ENCODE data around the gene HOXD13. TPM values are rescaled to one million over a fixed set of nuclear protein-coding genes. Genes with fewer than 3 reads are reported as not detected.

The HOXD13 gene
- total RNA-seq, 1 donor from 2014 or later: not detected

GRCh38 chr2:176105078-176105729, 12.7 kb downstream of the HOXD13 start:
- DNase-seq (ENCODE audit: low spot score): no peak
- ATAC-seq: no peak

GRCh38 chr2:176105730-176106580, 13.4 kb downstream of the HOXD13 start:
- ATAC-seq (no peak), DNase-seq (ENCODE audit: low spot score) (no peak)

DNA sequence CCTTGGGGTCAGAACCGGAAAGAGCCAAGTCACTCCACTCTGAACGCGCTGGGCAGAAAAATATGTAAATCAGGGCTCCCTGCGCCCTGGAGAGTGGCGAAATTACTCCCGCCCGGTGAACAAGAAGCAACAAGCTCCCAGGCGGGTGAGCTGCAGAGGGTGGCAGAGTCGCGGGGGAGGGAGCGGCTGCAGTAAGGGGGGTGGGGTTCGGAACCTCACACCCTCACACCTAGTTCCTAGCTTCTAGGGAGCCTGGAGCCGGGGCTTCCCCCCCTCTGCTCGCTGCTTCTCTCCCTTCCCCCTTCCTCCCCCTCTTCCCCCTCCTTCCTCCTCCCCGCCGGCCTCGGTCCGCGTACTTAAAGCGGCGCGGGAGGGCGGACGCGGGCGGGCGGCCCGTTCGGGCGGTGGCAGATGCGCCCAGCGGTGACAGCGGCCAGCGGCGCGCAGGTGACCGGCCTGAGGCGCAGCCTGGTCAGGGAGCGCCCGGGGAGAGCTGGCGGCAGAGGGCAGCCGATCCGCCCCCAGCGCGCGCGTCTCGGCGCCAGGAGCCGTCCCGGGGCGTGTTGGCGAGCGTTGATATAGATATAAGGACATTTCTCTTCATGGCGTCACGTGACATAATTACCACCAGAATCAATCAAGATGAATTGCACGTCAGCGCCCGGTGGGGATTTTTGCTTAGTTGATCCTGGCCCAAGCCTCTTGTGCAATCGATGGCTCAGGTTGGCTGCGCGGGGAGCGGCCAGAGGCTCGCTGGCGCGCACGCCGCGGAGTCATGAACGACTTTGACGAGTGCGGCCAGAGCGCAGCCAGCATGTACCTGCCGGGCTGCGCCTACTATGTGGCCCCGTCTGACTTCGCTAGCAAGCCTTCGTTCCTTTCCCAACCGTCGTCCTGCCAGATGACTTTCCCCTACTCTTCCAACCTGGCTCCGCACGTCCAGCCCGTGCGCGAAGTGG, 14.3 kb downstream of the HOXD13 start, which contains the start of gene HOXD11:
Gene HOXD11, plus strand, starts transcription at position 700 of the 959 bp plus-strand sequence. Its CDS starts 76 bp downstream, at position 776.
- ATAC-seq: peak; percentile 82

DNA sequence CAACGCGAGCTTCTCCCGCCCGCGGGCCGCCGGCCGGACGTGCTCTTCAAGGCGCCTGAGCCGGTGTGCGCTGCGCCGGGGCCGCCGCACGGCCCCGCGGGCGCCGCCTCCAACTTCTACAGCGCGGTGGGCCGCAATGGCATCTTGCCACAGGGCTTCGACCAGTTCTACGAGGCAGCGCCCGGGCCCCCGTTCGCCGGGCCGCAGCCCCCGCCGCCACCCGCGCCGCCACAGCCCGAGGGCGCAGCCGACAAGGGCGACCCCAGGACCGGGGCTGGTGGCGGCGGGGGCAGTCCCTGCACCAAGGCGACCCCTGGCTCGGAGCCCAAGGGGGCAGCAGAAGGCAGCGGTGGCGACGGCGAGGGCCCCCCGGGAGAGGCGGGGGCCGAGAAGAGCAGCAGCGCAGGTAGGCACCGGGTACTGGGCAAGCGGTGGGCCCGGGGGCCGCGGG, 15.2 kb downstream of the HOXD13 start:
- ATAC-seq (no peak), DNase-seq (ENCODE audit: low spot score) (no peak)

More for the DNA sequence above, 14.3 kb downstream of the HOXD13 start, which contains the start of gene HOXD11:
- peak; percentile 67 for DNase-seq (ENCODE audit: low spot score)

- ATAC-seq (no peak), DNase-seq (ENCODE audit: low spot score) (no peak)
These were observed 16.8 kb downstream of the HOXD13 start for GRCh38 chr2:176109192-176109901.

GRCh38 chr2:176109946-176110345, 17.4 kb downstream of the HOXD13 start:
- ATAC-seq (no peak), DNase-seq (ENCODE audit: low spot score) (no peak)

DNA sequence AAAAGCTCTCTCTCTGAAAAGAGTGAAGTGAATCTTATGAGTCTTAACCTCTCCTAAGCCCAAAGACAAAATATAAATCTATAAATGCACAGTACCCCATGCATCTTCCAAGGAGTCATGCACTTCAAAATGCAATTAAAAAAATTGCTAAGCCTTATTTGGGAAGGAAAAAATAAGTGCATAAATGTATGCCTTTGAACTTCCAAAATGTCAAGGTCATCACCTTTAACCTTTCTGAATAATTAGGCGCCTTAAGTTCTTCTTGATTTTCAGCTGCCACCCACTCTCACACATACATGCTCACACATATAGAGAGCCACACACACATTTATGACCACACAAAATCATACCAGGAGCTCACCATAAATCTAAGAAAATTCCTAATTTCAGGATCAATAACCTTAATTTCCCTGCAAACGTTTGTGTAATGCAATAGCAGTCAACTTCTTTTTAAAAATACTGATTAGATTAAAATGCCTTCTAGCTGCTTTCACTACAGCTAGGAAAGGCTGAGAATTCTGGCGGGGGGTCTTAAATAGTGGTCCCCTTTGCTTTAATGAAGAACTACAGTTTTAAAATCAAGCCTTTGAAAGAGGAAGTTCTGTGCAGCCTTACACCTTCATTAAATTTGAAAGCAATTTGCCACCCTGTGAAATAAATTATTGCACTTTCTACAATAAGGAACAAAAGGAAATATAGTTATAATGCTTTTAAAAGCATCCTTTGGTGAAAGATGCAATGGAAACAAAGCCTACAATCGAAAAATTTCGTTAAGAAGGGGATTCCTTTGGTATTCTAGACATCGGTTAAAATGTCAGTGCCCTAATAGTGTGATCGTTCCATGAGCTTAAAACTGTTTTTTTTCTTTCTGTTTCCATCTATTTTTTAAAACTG, 18.1 kb downstream of the HOXD13 start:
- ATAC-seq (no peak), DNase-seq (ENCODE audit: low spot score) (no peak)

- no peak for DNase-seq (ENCODE audit: low spot score)
- peak; percentile 60 for ATAC-seq
These were observed 18.8 kb downstream of the HOXD13 start for GRCh38 chr2:176111309-176111663.

- ATAC-seq (no peak), DNase-seq (ENCODE audit: low spot score) (no peak)
These were observed 19.4 kb downstream of the HOXD13 start for GRCh38 chr2:176111846-176112374.

GRCh38 chr2:176112375-176113302, 20.1 kb downstream of the HOXD13 start:
- DNase-seq (ENCODE audit: low spot score): no peak
- no peak for ATAC-seq

GRCh38 chr2:176114120-176114929, 21.8 kb downstream of the HOXD13 start:
- ATAC-seq (no peak), DNase-seq (ENCODE audit: low spot score) (no peak)

DNA sequence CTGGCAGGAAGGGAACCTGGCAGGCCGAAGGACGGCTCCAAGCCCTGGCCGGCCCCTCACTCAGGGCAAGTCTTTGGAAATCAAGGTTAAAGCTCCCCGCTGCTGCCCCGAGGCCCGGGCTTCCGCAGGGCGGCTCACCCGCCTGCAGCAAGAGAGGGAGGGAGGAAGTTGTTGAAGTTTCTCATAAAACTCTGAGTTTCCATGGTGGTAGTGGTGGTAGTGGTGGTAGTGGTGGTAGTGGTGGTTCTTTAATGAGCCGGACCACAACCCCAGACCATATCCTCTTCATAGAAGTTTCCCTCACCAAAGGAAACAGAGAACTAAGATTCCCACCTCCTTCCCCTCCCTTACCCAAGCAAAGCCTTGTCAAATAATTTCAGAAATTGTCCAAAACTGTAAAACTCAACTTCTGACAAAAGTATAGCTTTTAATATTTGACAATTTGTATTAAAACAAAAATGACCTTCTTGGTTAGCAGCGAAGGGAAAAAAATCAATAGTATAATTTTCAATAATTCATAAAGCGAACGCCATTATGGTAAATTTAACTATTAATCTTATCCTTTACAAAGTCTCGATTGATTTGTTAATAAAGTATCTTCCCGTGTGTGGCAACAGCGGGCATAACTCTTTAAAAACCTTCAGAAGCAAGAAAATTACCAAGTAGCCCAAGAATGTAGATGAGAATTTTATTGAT, 22.6 kb downstream of the HOXD13 start:
- DNase-seq (ENCODE audit: low spot score) (no peak), ATAC-seq (no peak)

- DNase-seq (ENCODE audit: low spot score) (no peak), ATAC-seq (peak; percentile 24)
These were observed 23.6 kb downstream of the HOXD13 start, which contains the start of gene HOXD10 for GRCh38 chr2:176115883-176116813. TSS of gene HOXD10 (plus strand) at chr2:176116778. CDS start at chr2:176116834, 56 bp downstream.

DNA sequence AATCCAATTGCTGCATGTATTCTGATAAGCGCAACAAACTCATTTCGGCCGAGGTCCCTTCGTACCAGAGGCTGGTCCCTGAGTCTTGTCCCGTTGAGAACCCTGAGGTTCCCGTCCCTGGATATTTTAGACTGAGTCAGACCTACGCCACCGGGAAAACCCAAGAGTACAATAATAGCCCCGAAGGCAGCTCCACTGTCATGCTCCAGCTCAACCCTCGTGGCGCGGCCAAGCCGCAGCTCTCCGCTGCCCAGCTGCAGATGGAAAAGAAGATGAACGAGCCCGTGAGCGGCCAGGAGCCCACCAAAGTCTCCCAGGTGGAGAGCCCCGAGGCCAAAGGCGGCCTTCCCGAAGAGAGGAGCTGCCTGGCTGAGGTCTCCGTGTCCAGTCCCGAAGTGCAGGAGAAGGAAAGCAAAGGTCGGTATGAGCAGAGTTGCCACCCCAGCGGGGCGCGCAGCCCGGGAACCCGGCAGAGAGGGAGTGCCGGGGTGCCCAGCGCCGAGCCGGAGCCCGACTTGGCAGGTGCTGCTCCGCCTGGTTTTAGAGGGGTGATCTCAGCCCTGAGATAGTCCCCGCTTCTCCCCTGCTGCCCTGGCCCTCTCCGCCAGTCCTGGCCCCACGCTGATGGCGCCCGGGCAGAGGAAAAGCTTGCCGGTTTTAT, 24.8 kb downstream of the HOXD13 start:
- ATAC-seq (no peak), DNase-seq (ENCODE audit: low spot score) (no peak)
